Measurements from ENCODE around the gene UROS. TPM values are rescaled to one million over a fixed set of nuclear protein-coding genes. Genes with fewer than 3 reads are reported as not detected.

Gene UROS
- total RNA-seq, 1 donor from 2014 or later, result 61.5 TPM

DNA sequence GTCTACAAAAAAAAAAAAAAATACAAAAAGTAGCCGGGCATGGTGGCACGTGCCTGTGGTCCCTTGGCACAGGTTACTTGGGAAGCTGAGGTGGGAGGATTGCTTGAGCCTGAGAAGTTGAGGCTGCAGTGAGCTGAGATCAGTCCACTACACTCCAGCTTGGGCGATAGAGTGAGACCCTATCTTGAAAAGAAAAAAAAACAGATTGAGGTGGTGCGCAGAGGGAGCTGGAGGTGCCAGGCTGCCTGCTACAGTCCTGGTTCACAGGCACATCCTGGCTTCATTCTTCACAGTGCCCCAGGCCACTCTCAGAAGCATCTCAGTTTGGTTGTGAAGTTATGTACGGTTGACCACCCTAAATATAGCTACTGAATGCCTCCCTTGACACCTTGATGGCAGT, 52.2 kb downstream of the UROS start:
- Mint-ChIP-seq H3K4me1 (ENCODE audit: unreplicated experiment) (no peaks in the 10 kb centered on the region), H3K4me3 (ENCODE audit: unreplicated experiment) (no peak overlapping the region), H3K9me3 (ENCODE audit: unreplicated experiment) (no peaks in the 10 kb centered on the region), H3K27ac (ENCODE audit: unreplicated experiment) (no peak overlapping the region), H3K27me3 (ENCODE audit: unreplicated experiment) (peaks cover 1% of the 10 kb centered on the region), H3K36me3 (ENCODE audit: low read depth, unreplicated experiment) (peaks cover 4% of the 10 kb centered on the region)
- no peak for DNase-seq (ENCODE audit: low spot score)
- TF ChIP-seq, protein P1, sequence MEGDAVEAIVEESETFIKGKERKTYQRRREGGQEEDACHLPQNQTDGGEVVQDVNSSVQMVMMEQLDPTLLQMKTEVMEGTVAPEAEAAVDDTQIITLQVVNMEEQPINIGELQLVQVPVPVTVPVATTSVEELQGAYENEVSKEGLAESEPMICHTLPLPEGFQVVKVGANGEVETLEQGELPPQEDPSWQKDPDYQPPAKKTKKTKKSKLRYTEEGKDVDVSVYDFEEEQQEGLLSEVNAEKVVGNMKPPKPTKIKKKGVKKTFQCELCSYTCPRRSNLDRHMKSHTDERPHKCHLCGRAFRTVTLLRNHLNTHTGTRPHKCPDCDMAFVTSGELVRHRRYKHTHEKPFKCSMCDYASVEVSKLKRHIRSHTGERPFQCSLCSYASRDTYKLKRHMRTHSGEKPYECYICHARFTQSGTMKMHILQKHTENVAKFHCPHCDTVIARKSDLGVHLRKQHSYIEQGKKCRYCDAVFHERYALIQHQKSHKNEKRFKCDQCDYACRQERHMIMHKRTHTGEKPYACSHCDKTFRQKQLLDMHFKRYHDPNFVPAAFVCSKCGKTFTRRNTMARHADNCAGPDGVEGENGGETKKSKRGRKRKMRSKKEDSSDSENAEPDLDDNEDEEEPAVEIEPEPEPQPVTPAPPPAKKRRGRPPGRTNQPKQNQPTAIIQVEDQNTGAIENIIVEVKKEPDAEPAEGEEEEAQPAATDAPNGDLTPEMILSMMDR (IDR thresholded peaks at IDR 0.05; ENCODE audit: unreplicated experiment), result no peak

GRCh38 chr10:125769175-125769574, 53.9 kb downstream of the UROS start:
- no peaks in the 10 kb centered on the region for H3K4me1 Mint-ChIP-seq (ENCODE audit: unreplicated experiment)
- H3K27ac Mint-ChIP-seq (ENCODE audit: unreplicated experiment), result no peak overlapping the region
- H3K4me3 Mint-ChIP-seq (ENCODE audit: unreplicated experiment), result no peak overlapping the region
- DNase-seq (ENCODE audit: low spot score), result no peak
- H3K27me3 Mint-ChIP-seq (ENCODE audit: unreplicated experiment), result peaks cover 1% of the 10 kb centered on the region
- H3K9me3 Mint-ChIP-seq (ENCODE audit: unreplicated experiment), result no peaks in the 10 kb centered on the region
- peaks cover 8% of the 10 kb centered on the region for H3K36me3 Mint-ChIP-seq (ENCODE audit: low read depth, unreplicated experiment)
- TF ChIP-seq, protein P1 (IDR thresholded peaks at IDR 0.05; ENCODE audit: unreplicated experiment), result no peak

GRCh38 chr10:125768219-125768855, 54.7 kb downstream of the UROS start:
- Mint-ChIP-seq H3K36me3 (ENCODE audit: low read depth, unreplicated experiment) (peaks cover 8% of the 10 kb centered on the region), H3K27ac (ENCODE audit: unreplicated experiment) (no peak overlapping the region), H3K27me3 (ENCODE audit: unreplicated experiment) (peaks cover 1% of the 10 kb centered on the region)

DNA sequence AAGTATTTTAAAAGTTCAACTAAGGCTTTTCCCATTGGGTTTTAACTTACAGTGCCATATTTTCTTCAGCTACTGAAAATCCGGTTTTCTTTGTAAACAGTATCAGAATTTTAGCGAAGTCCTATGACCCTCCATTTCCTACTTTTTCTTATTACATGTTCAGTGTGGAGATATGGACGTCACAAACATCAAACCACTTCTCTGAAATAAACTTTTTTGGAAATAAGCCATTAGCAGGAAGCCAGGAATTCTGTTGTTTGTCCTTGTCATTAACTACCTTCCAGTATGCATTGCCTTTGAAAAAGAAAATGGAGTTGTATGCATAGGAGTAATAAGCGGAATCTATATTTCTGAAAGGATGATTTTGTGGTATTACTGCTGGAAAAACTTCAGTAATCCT, 56.5 kb downstream of the UROS start:
- TF ChIP-seq, protein P1 (IDR thresholded peaks at IDR 0.05; ENCODE audit: unreplicated experiment), result no peak
- peaks cover 8% of the 10 kb centered on the region for H3K36me3 Mint-ChIP-seq (ENCODE audit: low read depth, unreplicated experiment)
- no peak overlapping the region for H3K4me3 Mint-ChIP-seq (ENCODE audit: unreplicated experiment)
- no peak overlapping the region for H3K27ac Mint-ChIP-seq (ENCODE audit: unreplicated experiment)
- DNase-seq (ENCODE audit: low spot score), result no peak
- peaks cover 9% of the 10 kb centered on the region for H3K4me1 Mint-ChIP-seq (ENCODE audit: unreplicated experiment)
- H3K27me3 Mint-ChIP-seq (ENCODE audit: unreplicated experiment), result peaks cover 1% of the 10 kb centered on the region
- no peaks in the 10 kb centered on the region for H3K9me3 Mint-ChIP-seq (ENCODE audit: unreplicated experiment)

More at GRCh38 chr10:125768219-125768855, 54.7 kb downstream of the UROS start:
- TF ChIP-seq, protein P1 (IDR thresholded peaks at IDR 0.05; ENCODE audit: unreplicated experiment), result no peak
- Mint-ChIP-seq H3K4me3 (ENCODE audit: unreplicated experiment) (no peak overlapping the region), H3K4me1 (ENCODE audit: unreplicated experiment) (no peaks in the 10 kb centered on the region), H3K9me3 (ENCODE audit: unreplicated experiment) (no peaks in the 10 kb centered on the region)
- no peak for DNase-seq (ENCODE audit: low spot score)

DNA sequence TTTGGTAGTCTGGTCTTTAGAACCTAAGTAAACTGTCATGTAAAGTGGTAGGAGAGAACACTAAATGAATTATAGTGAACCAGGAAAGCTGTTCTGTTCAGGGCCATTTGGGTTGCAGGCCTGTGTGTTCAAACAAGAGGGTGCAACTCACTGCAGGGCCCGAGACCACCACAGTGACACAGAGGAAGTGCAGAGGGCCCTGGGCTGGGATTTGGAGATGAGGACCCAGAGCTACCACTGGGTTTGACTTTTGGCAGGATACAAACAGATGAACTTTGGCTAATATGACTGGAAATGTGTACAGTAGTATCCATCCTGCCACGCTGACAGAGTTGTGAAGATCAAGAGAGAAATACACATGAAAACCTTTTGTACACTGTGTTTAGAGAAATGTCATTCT, 57.2 kb downstream of the UROS start:
- Mint-ChIP-seq H3K9me3 (ENCODE audit: unreplicated experiment) (no peaks in the 10 kb centered on the region), H3K36me3 (ENCODE audit: low read depth, unreplicated experiment) (peaks cover 8% of the 10 kb centered on the region), H3K27ac (ENCODE audit: unreplicated experiment) (peak overlapping the region; percentile 13), H3K4me3 (ENCODE audit: unreplicated experiment) (no peak overlapping the region), H3K4me1 (ENCODE audit: unreplicated experiment) (peaks cover 9% of the 10 kb centered on the region), H3K27me3 (ENCODE audit: unreplicated experiment) (peaks cover 1% of the 10 kb centered on the region)
- TF ChIP-seq, protein P1 (IDR thresholded peaks at IDR 0.05; ENCODE audit: unreplicated experiment), result no peak
- no peak for DNase-seq (ENCODE audit: low spot score)

Measured in endothelial cell (in vitro differentiated cells).